Amygdala (tissue), 56 donors: ENCODE results near the gene CMIP.

ENCODE experiments used
- DNase-seq, 56 donors: peaks; one replicate each; lab custom pipeline; 2025; lab: John Stamatoyannopoulos, UW

The CMIP gene

DNA sequence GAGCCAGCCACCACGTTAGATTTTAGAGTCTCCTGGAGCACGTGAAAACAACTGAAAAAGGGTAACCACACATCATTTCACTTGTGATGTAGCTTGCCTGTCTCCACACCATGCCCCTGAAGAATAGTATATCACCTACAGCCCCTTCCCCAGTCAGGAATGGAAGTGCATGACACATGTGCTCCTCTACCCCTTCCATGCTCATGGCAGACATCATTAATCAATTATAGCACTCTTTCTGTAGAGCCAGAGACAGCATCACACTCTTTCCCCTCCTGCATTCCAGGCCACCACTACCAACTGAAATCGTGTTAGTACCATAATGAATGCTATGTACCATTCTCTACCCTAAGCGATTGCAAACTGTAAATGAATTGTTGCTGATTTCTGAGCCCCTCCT is 221.0 kb downstream of the CMIP start:
- DNase-seq, result no peak

DNA sequence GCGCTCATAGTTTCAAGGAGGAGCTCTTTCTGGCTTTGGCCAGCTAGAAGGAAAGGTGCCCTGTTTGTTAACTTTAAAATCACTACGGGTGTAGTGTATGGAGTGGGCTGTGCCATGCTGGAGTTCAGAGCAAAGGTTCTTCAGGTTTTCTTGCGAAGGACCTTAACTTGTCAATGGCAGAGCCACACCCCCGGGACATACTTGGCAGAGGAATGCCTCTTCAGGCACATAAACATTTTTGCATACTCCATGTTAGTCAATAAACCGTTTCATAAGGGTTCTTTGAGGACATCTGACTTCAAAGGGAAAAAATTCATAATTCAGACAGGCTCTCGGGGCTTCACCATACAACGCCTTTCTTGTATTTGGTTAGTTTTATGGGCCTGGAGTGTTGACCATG is 221.5 kb downstream of the CMIP start:
- DNase-seq, result no peak

DNA sequence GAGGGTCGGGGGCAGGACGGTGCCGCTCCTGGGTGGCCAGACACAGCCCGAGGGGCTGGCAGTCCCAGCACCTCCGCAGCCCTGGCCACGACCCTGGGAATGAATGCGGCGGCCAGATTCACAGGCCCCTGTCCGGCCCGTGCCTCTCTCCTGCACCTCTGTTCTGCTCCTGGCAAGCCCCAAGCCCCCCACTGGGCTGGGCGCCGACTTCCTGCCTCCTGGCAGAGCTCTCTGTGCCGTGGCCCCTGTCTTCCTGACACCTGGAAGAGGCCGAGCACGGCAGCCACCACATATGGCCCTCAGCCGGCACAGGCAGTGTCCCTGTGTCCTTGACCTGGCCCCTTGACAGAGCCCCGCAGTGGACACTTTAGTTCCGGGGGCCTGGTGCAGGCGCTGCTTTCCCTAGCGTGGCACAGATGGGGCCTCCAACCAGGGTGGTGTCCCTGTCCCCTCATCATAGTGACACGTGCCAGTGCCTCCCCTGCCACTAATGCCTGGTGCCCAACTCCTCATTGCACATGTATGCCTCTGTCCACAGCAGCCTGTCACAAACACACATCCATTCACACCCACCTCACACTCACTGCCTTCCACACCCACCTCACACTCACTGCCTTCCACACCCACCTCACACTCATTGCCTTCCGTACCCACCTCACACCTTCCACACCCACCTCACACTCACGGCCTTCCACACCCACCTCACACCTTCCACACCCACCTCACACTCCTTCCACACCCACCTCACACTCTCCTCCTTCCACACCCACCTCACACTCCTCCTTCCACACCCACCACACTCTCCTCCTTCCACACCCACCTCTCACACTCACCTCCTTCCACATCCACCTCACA is 223.9 kb downstream of the CMIP start:
- no peak for DNase-seq

DNA sequence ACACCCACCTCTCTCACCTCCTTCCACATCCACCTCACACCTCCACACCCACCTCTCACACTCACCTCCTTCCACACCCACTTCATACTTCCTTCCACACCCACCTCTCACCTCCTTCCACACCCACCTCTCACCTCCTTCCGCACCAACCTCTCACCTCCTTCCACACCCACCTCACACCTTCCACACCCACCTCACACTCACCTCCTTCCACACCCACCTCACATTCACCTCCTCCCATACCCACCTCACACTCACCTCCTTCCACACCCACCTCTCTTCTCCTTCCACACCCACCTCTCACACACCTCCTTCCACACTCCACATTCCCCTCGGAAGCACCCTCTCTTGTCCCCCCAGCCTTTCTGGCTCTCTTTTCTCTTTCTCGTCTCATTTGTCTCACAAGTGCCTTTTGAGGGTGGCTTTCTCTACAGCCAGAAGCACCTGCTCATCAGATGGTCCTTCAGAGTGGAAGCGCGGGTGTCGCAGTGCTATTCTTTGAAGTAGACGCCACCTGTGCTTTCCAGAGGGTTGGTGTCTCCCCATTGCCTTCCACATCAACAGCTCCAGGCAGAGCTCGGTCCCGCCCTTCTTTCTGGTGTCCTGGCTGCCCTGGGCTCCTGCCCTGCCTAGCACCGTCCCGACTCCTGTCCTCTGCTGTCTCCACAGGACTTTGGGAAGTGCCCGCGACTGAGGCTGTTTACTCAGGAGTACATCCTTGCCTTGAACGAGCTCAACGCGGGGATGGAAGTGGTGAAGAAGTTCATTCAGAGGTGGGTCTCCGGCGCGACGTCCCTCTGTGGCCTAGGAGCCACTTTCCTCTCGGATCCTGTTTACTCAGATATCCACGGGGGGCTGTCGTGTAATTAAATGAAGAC is 225.1 kb downstream of the CMIP start:
- DNase-seq, result no peak

DNA sequence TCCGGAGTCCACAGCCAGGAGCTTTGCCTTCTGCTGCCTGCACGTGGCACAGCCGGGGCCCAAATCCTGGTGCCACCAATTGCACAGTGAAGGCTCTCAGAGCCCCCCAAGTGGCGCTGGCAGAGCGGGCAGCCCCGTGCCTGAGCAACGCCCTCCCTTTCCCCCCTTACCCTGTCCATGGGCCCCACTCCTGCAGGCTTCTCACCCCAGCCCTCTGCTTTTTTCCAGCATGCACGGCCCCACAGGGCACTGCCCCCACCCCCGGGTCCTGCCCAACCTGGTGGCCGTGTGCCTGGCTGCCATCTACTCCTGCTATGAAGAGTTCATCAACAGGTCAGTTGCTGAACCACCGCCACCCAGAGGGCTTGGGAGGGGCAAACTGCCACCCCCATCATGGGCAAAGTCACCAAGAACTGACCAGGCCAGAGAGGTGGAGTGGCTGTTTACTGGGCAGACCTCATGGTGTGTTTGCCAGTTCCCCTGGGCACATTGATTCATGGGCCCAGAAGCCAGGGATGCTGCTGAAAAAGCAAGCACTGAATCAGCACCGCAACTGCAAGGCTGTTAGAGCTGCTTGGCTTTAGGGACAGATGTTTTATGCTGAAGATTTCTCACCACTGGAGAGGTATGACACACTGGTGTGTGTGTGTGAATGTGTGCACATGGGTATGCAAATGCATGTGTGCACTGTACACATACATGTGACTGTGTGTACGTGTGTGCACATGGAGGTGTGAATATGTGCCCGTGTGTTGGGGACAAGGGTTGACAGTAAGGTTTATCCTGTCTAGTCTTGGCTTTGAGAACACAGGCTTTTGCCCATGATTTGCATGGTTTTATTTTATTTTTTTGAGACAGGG is 227.4 kb downstream of the CMIP start:
- no peak for DNase-seq

DNA sequence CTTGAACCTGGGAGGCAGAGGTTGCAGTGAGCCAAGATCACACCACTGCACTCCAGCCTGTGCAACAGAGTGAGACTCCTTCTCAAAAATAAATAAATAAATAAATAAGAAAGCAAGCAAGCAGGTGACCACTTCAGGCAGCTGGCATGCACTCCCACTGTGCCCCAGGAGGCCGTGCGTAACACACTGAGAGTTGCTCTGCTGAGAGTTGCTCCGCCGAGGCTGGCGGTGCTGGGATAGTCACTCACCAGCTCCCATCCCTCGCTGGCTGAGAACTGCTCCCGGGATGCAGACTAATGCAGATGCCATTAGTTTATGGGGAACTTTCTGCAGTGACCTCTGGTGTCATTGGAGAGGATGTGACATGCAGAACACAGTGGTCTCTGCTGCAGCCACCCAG is 228.8 kb downstream of the CMIP start:
- DNase-seq, result no peak

DNA sequence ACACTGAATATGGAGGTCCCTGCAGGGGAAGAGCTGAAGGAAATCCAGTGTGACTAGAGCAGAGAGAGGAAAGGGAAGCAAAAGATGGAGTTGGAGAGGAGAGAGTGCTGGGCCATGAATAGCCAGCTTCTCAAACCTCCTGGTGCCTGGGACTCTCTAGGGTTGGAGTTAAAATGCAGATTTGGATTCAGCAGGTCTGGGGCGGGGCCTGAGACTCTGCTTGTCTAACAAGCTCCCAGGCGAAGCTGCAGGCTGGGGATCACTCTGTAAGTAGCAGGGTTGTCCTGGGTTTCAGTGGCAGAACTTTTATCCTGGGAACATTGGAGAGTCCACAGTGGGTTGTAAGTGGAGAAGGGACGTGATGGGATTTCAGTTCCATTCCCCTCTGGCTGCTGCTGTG is 231.1 kb downstream of the CMIP start:
- no peak for DNase-seq

DNA sequence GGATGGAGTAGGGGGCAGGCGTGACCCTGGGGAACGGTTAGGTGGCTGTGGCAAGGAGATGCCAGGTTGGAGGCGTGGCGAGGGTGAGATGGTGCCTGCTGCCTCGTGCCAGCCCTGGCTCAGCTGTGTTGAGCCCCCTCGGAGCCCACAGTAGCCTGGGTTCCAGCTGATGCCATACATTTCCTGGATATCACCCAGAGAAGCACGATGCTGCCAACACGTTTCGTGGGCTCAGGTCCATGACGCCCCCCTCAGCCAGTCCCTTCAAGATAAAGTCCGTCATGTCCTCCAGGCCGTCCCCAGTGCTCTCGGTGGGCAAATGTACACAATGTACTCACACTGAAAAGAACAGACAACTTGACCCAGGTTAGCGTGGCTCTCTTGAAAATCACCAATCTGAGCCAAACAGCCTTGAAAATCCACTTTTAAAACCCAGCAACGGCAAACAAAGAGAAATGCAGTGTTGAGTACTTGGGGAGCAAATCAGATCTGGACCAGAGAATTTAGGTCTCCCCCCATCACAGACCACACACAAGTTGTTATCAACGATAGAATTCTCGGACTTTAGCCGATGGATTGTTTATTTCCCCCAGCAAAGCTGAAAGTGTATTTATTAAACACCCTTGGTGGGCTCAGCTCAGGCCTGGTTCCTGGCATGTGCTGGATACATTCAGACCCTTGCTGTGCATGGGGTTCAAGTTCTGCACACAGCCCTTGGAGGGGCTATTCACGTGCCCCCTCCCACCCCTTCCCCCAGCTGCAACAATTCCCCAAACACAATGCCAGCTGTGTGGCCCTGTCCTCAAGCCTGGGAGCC is 231.7 kb downstream of the CMIP start:
- no peak for DNase-seq

DNA sequence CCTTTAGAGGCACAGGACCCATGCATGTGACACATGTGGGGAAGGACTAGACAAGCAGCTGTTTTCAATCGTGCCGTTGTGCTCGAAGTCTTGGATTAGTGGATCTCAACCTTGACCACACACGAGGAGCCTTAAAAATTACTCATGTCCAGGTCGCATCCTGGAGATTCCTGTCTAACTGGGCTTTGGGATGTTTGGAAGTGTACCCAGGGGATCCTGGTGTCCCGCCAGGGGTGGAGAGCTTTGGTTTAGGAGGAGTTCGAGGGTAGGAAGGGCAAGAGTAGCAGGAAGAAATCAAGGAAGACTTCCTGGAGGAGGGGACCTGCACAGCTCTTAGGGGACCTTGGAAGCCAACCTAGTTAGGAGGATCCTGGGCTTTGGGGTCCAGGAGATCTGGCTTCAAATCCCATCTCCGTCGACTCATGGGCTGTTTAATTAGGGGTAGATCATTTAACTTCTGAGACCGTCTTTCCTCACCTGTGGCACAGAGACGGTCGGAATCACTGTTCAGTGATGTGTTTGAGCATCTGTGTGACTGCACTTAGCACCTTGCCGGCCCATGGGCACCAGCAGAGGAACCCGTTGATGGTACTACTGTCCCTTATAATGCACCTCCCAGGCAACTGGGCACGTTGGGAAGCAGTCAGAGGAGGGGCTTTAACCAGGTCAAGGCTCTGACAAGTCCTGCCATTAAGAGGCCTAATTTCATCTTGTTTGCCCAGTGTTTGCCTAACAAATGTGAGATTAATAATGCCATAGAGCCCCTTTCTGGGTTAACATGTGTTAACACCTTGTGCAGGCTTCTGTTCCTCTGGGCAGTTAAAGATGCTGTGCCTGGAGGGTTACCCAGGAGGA is 232.5 kb downstream of the CMIP start:
- no peak for DNase-seq

DNA sequence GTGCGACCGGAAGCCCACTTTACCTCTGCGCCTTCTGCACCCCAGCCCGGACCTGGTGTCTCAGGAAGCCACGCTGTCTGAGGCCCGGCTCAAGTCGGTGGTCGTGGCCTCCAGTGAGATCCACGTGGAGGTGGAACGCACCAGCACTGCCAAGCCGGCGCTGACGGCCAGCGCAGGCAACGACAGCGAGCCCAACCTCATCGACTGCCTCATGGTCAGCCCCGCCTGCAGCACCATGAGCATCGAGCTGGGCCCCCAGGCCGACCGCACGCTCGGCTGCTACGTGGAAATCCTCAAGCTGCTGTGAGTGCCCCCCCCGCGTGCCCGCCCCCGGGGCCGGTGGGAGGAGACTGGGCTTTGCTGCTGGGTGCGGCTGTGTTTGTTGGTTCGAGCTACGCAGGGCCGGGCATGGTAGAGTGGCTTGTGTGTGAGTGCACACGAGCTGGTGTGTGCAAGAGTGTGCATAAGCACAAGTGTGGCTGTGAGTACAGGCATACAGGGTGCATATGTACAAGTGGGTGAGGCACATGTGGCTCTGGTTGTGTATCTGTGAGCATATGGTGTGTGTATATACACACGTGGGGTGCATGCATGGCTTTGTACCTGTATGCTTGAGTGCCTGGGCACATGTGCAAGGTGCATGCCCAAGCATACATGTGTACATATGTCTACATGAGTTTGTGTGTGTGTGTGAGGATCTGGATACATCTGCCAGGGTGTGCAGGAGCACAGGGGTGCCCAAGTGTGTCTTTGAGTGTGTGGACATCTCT is 233.9 kb downstream of the CMIP start:
- DNase-seq, result no peak

DNA sequence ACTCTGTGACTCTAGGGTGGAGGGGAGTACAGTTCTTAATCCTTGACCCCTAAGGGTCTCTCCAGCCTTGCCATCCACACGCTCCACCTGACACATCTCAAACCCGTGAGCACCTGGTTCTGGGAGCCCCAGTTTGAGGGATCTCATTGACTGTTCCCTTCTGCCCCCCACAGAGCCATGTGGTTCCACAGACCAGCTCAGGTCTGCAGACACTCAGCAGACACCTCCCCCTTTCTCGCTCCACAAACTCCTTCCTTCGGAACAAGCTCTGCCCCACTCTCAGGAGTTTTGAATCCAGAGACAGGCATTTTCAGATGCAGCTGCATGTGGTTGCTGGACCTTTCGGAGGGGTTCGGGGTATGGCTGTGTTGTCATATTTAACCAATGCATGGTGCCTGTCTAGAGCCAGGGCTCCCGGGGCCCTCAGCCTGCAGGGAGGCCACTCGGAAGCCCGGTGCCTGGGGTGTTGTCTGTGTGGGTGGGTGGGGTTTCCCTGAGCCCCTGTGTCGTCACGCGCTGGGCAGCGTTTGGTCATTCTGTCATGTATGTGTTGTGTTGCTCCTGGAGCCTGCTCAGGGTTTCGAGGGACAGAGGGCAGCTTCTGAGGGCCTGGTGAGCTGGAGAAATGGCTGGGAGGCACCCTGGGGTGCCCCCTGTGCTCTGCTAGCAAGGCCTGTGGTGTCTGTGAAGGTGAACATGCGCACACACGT is 235.3 kb downstream of the CMIP start:
- DNase-seq, result no peak

DNA sequence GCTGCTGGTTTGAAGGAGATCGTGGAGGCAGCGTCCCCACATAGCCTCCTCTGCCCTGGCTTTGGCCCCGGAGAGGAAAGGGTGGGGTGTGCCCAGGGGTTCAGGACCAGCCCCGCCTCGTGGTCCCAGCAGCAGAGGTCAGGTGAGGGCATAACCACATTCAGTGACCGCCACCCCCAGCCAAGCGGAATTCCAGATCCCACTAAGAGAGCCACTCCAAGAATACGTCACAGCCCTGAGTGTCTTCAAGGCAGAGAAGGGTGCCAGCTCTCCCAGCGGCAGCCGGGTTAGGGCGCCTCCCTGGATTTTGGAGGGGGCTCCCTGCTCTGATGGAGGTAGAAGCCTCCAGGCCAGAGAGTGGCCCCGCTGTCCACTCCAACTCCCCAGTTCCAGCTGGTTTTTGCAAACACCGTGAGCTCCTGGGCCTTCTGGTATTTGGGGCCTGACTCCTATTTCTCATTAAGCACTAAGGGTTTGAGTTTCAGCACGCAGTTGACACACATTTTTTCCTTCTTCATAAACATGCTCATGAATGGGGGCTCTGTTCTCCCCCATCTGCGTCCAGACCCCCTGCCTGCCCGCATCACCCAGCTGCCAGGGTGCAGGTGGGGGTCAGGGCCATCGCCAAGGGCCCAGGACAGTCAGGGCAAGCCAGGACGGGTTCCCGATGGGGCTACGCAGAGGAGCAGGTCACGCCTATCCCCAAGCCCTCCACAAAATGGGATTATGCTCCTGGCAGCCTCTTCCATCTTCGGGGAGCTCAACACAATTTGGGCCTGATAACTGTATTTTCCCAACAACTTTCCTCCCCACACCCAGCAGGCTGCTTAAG is 236.1 kb downstream of the CMIP start:
- peak in 4 of 56 donors; percentile 11 to 41 (median 18) for DNase-seq

DNA sequence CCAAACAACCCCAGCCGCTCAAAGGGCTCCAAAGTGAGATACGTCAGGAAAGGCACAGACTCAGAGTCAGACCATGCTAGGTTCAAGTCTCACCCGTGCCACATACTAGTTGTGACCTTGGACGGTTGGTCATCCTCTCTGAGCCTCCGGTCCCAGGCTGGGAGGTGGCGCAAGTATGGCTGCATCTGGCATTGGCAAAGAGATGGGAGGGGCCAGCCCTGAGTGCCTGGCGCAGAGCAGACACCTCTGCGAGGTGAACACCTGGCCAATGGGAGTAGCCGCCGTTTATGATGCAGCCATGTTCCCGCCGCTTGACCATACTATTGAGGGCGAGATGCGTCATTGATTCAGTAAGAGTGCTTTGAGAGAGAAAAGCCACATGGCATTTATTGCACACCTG is 236.7 kb downstream of the CMIP start:
- no peak for DNase-seq

DNA sequence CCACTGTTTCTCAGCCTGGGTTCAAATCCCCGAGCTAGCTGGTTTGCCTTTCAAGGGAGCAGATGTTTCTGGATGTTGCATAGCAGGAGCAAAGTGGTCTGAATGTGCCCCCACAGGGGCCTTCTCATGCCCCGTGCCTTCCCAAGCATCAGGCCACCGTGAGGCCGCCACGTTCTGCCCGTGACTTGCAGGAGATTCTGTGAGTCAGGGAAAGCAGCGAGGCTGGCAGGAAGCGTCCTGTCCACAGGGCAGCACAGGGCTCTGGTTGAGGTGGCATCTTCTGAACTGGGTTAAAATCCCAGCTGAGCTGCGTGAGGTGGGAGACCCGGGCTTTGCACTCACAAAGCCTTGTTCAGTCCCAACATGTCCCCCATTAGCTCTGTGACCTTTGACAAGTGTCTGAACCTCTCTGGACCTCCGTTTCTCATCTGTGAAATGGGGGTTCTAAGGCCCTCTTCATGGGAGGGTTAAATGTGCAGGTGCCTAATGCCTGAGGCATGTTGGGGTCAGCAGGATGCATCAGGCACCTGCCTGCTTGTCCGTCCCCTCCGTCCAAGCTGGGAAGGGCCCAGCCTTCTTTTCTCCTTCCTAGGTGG is 239.7 kb downstream of the CMIP start:
- no peak for DNase-seq

DNA sequence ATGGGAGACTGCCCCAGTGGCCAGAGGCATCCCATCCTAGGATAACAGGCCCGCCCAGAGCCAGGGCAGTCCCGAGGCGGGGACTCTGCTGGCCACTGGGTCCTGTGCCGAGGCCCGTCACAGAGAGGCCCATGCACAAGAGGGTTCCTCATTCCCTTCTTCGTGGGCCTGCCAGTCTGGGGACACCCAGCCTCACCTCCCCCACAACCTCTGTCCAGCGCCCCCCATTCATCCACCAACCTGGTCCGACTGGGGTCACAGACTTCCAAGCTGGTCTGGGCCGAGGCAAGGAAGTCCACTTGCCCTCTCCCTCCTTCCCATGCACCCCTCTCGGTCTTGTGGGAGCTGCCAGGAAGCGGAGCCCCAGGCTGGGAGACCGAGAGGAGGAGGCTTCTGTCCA is 240.3 kb downstream of the CMIP start:
- DNase-seq, result no peak
